Muscle of leg (tissue), 11 donors: ENCODE data around the gene UBE2N. TPM values are rescaled to one million over a fixed set of nuclear protein-coding genes. Genes with fewer than 3 reads are reported as not detected.
"Not testable (repeated sequence)": the region's sequence is repeated elsewhere in the genome, so short reads cannot be mapped to it uniquely, and the experiment has no call there.

Experiments
- DNase-seq: peaks from one replicate; pipeline ENCODE4 v3.0.0; 2013
- H3K27ac ChIP-seq: one replicate; pipeline ENCODE4 v1.5.1; 2013; ENCODE audit warnings: mild to moderate bottlenecking, low read length, control low read depth
- H3K27me3 ChIP-seq: one replicate; pipeline ENCODE4 v1.6.1; 2013; ENCODE audit warnings: low read length; ENCODE audit not compliant: control insufficient read depth, insufficient read depth
- H3K36me3 ChIP-seq: one replicate; pipeline ENCODE4 v1.6.1; 2013; ENCODE audit warnings: low read length; ENCODE audit not compliant: control insufficient read depth, insufficient read depth
- H3K4me1 ChIP-seq: one replicate; pipeline ENCODE4 v1.6.1; 2013; ENCODE audit warnings: low read length; ENCODE audit not compliant: control insufficient read depth, insufficient read depth
- H3K4me3 ChIP-seq: one replicate; pipeline ENCODE4 v1.5.1; 2013; ENCODE audit warnings: low read length, control low read depth
- H3K9me3 ChIP-seq: replicated peaks from 2 replicates; pipeline ENCODE4 v1.6.1; 2013; ENCODE audit warnings: low read depth, low read length; ENCODE audit not compliant: control insufficient read depth
- WGBS: methylation state at CpG from one replicate; pipeline ENCODE4 v1.1.5; 2013; ENCODE audit warnings: missing lambda C conversion rate; ENCODE audit not compliant: insufficient coverage; 5-methylcytosine and 5-hydroxymethylcytosine counted together
- polyA plus RNA-seq, 8 donors: library from polyadenylated mRNA; unstranded; fragments of 120-200 nt; gene quantifications; one replicate each; pipeline versions ENCODE4 v1.2.1 to v1.2.3, GENCODE V29; 2013; ENCODE audit warnings: inconsistent platforms in 1 of 8, low replicate concordance in 1 of 8; ENCODE audit not compliant: insufficient read length in 8 of 8, insufficient read depth in 1 of 8
- total RNA-seq: library from RNA; stranded (reverse); fragments of 120-200 nt; gene quantifications from one replicate; pipeline ENCODE4 v1.2.4, GENCODE V29; 2013

The UBE2N gene
- total and polyA plus RNA-seq, 9 donors: 63.7 to 112 (median 103) TPM

GRCh38 chr12:93403988-93404803 lies 37.6 kb downstream of the UBE2N start:
- Histone ChIP-seq H3K9me3 (no peaks in the 10 kb centered on the region), H3K4me1 (no peaks in the 10 kb centered on the region), H3K36me3 (peaks cover 21% of the 10 kb centered on the region), H3K27ac (no peak overlapping the region), H3K4me3 (no peak overlapping the region), H3K27me3 (no peaks in the 10 kb centered on the region)
- WGBS: 100% methylated on average over 1 of the region's 7 CpGs
- no peak for DNase-seq

DNA sequence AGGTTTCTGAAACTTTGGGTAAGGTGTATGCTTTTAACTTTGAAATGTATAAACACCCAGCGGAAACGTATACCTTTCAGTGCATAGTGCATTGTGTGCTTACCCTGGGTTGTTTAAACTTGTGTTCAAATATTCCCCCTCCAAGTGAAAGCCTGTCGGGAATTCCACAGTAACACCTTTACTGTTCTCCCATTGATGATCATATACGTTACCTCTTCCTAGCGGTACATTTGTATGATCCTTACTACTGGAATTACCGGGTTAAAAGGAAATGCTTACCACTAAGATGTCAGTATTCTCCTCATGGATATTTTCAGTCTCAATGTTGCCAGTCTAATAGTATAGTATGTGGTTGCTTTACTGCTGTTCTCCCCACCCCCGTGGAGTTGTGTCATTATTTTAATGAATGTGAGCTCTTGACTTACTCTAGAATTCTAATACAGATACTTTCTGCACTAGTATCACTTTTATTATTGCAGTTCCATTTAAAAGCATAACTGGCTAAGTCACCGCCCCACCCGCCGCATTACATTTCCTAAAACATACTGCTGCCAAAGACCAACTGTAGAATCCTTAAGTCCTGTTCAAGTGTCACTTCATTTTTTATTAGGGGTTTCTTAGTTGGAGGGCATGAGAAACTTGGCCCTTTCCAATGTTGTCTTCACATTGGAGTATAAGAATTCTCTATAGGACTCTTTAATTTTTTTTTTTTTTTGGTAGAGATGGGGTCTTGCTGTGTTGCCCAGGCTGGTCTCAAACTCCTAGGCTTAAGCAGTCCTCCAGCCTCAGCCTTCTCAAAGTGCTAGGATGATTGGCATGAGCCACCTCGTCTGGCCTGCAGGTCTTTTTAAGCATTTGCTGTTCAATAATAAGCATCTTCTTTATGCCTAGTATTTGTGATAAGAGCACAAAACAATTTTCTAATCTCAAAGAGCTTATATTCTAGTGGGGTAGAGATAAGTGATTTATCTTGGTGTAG lies 39.1 kb downstream of the UBE2N start:
- H3K27ac ChIP-seq: no peak overlapping the region
- peaks cover 28% of the 10 kb centered on the region for H3K36me3 ChIP-seq

GRCh38 chr12:93399183-93399863 lies 42.4 kb downstream of the UBE2N start:
- not testable (repeated sequence) for DNase-seq, H3K27ac ChIP-seq, H3K4me3 ChIP-seq, H3K4me1 ChIP-seq, H3K9me3 ChIP-seq, H3K27me3 ChIP-seq
- WGBS: no CpG with 5 or more reads among the region's 5 CpGs
- peaks cover 25% of the 10 kb centered on the region for H3K36me3 ChIP-seq

More for the DNA sequence above, 39.1 kb downstream of the UBE2N start:
- Histone ChIP-seq H3K27me3 (no peaks in the 10 kb centered on the region), H3K9me3 (no peaks in the 10 kb centered on the region), H3K4me3 (no peak overlapping the region), H3K4me1 (no peaks in the 10 kb centered on the region)
- no CpG with 5 or more reads among the region's 11 CpGs for WGBS
- DNase-seq: no peak

- Histone ChIP-seq H3K27me3 (no peaks in the 10 kb centered on the region), H3K4me3 (no peak overlapping the region), H3K4me1 (no peaks in the 10 kb centered on the region), H3K9me3 (no peaks in the 10 kb centered on the region), H3K36me3 (peaks cover 17% of the 10 kb centered on the region), H3K27ac (no peak overlapping the region)
- no peak for DNase-seq
- WGBS: 88% methylated on average over 4 of the region's 12 CpGs
Observed at GRCh38 chr12:93397412-93397811, 44.3 kb downstream of the UBE2N start.

DNA sequence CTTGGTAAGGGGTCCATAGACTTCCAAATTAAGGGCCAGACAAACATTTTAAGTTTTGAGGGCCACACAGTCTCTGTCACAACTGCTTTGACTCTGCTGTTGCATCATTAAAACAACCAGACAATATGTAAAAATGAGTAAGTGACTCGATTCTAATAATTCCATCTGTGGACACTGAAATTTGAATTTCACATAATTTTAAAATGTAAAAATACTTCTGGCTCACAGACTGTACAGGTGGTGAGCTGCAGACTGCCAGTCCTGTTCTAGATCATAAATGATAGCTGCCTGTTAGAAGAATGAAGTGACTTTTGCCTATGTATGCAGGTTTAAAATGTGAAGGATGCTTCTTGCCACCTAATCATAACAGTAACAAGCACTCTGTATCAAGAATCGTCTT lies 48.3 kb downstream of the UBE2N start:
- no peak overlapping the region for H3K27ac ChIP-seq
- peaks cover 14% of the 10 kb centered on the region for H3K36me3 ChIP-seq
- H3K4me1 ChIP-seq: peaks cover 4% of the 10 kb centered on the region

GRCh38 chr12:93390549-93391297 lies 51.0 kb downstream of the UBE2N start:
- Histone ChIP-seq H3K36me3 (peaks cover 3% of the 10 kb centered on the region), H3K27me3 (no peaks in the 10 kb centered on the region), H3K4me1 (peaks cover 4% of the 10 kb centered on the region), H3K27ac (no peak overlapping the region), H3K9me3 (no peaks in the 10 kb centered on the region), H3K4me3 (no peak overlapping the region)
- no CpG with 5 or more reads among the region's 5 CpGs for WGBS
- no peak for DNase-seq

More for the DNA sequence above, 48.3 kb downstream of the UBE2N start:
- Histone ChIP-seq H3K4me3 (no peak overlapping the region), H3K27me3 (no peaks in the 10 kb centered on the region), H3K9me3 (no peaks in the 10 kb centered on the region)
- DNase-seq: no peak
- no CpG with 5 or more reads among the region's 2 CpGs for WGBS

DNA sequence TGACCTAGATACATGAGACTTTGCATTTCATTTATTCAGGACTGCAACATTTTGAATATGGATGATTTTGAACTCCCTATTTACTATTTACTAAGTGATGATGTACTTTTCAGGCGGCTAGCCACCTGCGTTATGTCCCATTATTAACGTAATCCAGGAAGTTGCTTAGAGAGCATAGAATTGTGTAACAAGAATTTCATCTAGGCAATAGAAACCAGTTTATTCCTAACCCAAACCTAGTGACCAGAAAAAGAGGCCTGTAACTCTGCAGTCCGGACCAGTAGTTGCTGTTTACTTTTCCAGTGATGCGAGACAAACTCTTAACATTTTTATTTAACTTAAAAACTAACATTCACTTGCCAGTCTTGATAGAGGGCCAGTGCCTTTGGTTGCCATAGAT lies 51.7 kb downstream of the UBE2N start:
- no peaks in the 10 kb centered on the region for H3K9me3 ChIP-seq
- H3K27me3 ChIP-seq: no peaks in the 10 kb centered on the region
- no peak overlapping the region for H3K4me3 ChIP-seq
- H3K27ac ChIP-seq: no peak overlapping the region
- no CpG with 5 or more reads among the region's 5 CpGs for WGBS
- peaks cover 4% of the 10 kb centered on the region for H3K4me1 ChIP-seq
- peaks cover 3% of the 10 kb centered on the region for H3K36me3 ChIP-seq
- no peak for DNase-seq

GRCh38 chr12:93387780-93388179 lies 54.0 kb downstream of the UBE2N start:
- H3K4me1 ChIP-seq: peaks cover 4% of the 10 kb centered on the region
- H3K27ac ChIP-seq: no peak overlapping the region

DNA sequence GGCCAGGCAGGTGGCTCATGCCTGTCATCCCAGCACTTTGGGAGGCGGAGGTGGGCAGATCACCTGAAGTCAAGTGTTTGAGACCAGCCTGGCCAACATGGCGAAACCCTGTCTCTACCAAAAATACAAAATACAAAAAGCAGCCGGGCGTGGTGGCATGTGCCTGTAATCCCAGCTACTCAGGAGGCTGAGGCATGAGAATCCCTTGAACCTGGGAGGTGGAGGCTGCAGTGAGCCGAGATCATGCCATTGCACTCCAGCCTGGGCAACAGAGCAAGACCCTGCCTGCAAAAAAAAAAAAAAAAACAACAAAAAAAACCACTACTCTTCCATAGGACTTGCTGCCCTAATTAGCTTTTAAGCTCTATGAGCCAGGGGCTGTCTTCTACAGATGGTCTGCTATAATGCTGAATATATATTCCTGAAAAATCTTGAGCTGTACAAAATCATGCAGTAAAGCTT lies 59.7 kb downstream of the UBE2N start:
- not testable (repeated sequence) for DNase-seq, H3K4me3 ChIP-seq, H3K9me3 ChIP-seq, H3K36me3 ChIP-seq, H3K27me3 ChIP-seq, H3K27ac ChIP-seq
- 100% methylated on average over 1 of the region's 5 CpGs for WGBS
- H3K4me1 ChIP-seq: peaks cover 12% of the 10 kb centered on the region

More at GRCh38 chr12:93387780-93388179, 54.0 kb downstream of the UBE2N start:
- Histone ChIP-seq H3K9me3 (no peaks in the 10 kb centered on the region), H3K27me3 (no peaks in the 10 kb centered on the region), H3K36me3 (peaks cover 3% of the 10 kb centered on the region), H3K4me3 (no peak overlapping the region)
- no peak for DNase-seq
- no CpG with 5 or more reads among the region's 2 CpGs for WGBS
